ENCODE data around the gene TMEM200A.

GRCh38 chr6:130381459-130382380 is 15.9 kb downstream of the TMEM200A start:
- TF ChIP-seq CTCF (IDR thresholded peaks at IDR 0.05) (no peak), POLR2A (IDR thresholded peaks at IDR 0.05; ENCODE audit: low read depth) (no peak)
